ENCODE measurements around the gene UBR2. TPM values are rescaled to one million over a fixed set of nuclear protein-coding genes. Genes with fewer than 3 reads are reported as not detected.
"Not testable (repeated sequence)": the region's sequence is repeated elsewhere in the genome, so short reads cannot be mapped to it uniquely, and the experiment has no call there.

The UBR2 gene
- polyA plus RNA-seq, 1 donor = 17.0 TPM

- no peak for DNase-seq (ENCODE audit: low read depth)
These were observed 54.3 kb downstream of the UBR2 start for GRCh38 chr6:42618105-42618504.

- no peak for DNase-seq (ENCODE audit: low read depth)
These were observed 54.9 kb downstream of the UBR2 start for GRCh38 chr6:42618686-42619085.

- DNase-seq (ENCODE audit: low read depth) = no peak
These were observed 56.1 kb downstream of the UBR2 start for GRCh38 chr6:42619963-42620362.

GRCh38 chr6:42624601-42625000 is 60.8 kb downstream of the UBR2 start:
- no peak for DNase-seq (ENCODE audit: low read depth)

- DNase-seq (ENCODE audit: low read depth) = no peak
These were observed 63.2 kb downstream of the UBR2 start for GRCh38 chr6:42627044-42627443.

- no peak for DNase-seq (ENCODE audit: low read depth)
These were observed 63.8 kb downstream of the UBR2 start for GRCh38 chr6:42627674-42628073.

- DNase-seq (ENCODE audit: low read depth) = no peak
These were observed 64.8 kb downstream of the UBR2 start for GRCh38 chr6:42628604-42629003.

GRCh38 chr6:42629845-42630244 is 66.0 kb downstream of the UBR2 start:
- no peak for DNase-seq (ENCODE audit: low read depth)

- no peak for DNase-seq (ENCODE audit: low read depth)
These were observed 73.9 kb downstream of the UBR2 start for GRCh38 chr6:42637681-42638080.

- DNase-seq (ENCODE audit: low read depth) = no peak
These were observed 79.0 kb downstream of the UBR2 start for GRCh38 chr6:42642794-42643193.

- no peak for DNase-seq (ENCODE audit: low read depth)
These were observed 80.4 kb downstream of the UBR2 start for GRCh38 chr6:42644211-42644610.

- no peak for DNase-seq (ENCODE audit: low read depth)
These were observed 88.4 kb downstream of the UBR2 start for GRCh38 chr6:42652024-42652746.

- no peak for DNase-seq (ENCODE audit: low read depth)
These were observed 90.0 kb downstream of the UBR2 start for GRCh38 chr6:42653851-42654250.

- no peak for DNase-seq (ENCODE audit: low read depth)
These were observed 96.0 kb downstream of the UBR2 start for GRCh38 chr6:42659806-42660205.

- DNase-seq (ENCODE audit: low read depth) = peak; percentile 31
These were observed 97.8 kb downstream of the UBR2 start for GRCh38 chr6:42661540-42662153.

GRCh38 chr6:42664718-42665117 is 100.9 kb downstream of the UBR2 start:
- DNase-seq (ENCODE audit: low read depth) = no peak

- DNase-seq (ENCODE audit: low read depth) = not testable (repeated sequence)
These were observed 110.5 kb downstream of the UBR2 start for GRCh38 chr6:42674368-42674767.

GRCh38 chr6:42674780-42675179 is 111.0 kb downstream of the UBR2 start:
- no peak for DNase-seq (ENCODE audit: low read depth)

GRCh38 chr6:42679358-42679757 is 115.5 kb downstream of the UBR2 start:
- no peak for DNase-seq (ENCODE audit: low read depth)

GRCh38 chr6:42688281-42688680 is 124.5 kb downstream of the UBR2 start:
- no peak for DNase-seq (ENCODE audit: low read depth)

GRCh38 chr6:42689371-42689770 is 125.5 kb downstream of the UBR2 start:
- DNase-seq (ENCODE audit: low read depth) = no peak

GRCh38 chr6:42690151-42690702 is 126.4 kb downstream of the UBR2 start:
- no peak for DNase-seq (ENCODE audit: low read depth)

- DNase-seq (ENCODE audit: low read depth) = no peak
These were observed 127.0 kb downstream of the UBR2 start for GRCh38 chr6:42690872-42691271.
